ENCODE results near the gene SFI1. TPM values are rescaled to one million over a fixed set of nuclear protein-coding genes. Genes with fewer than 3 reads are reported as not detected.

Gene SFI1
- total and polyA plus RNA-seq, 2 of the 4 experiments (the other 2 are of a cell fraction): 9.9 to 12.0 TPM

DNA sequence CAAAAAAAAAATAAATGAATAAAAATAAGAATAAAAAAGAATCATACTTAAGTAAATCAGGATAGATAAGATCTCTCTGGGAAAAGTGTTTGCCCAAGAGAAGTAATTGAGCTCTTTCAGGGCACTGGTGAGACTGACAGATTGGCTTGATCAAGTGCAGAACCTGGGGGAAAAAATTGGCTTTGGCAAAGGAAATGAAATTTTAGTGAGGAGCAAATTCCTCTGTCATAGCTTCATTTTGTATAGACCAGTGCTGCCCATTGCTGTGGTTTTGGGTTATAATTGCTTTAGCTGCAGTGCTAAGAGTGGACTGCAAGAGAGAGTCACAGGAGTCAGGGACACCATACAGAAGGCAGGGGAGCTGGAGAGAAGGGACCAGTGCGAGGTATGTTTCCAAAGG is 35.7 kb downstream of the SFI1 start:
- Histone ChIP-seq H3K4me2 (ENCODE audit: low read depth, low read length) (peak overlapping the region; percentile 67; the same call in 1 of the 2 replicates), H2BK5ac (ENCODE audit: low read depth, low read length, poor library complexity, severe bottlenecking) (no peak overlapping the region), H4K8ac (ENCODE audit: low read depth in 2 of 2, low read length in 2 of 2) (no peak overlapping the region), H3K9me1 (ENCODE audit: insufficient read depth, low read length) (no peaks in the 10 kb centered on the region), H3K36me3 (ENCODE audit: control insufficient read depth, insufficient read depth, low read length) (peaks cover under 1% of the 10 kb centered on the region; the same call in 1 of the 2 replicates), H3K4me3 (ENCODE audit: insufficient read depth, low read depth, low read length) (no peak overlapping the region), H3K9ac (ENCODE audit: low read depth, low read length) (peak overlapping the region; percentile 23; the same call in 1 of the 2 replicates), H4K5ac (ENCODE audit: low read depth, low read length) (no peak overlapping the region), H3K4me1 (ENCODE audit: control insufficient read depth, insufficient read depth, low read length) (peaks cover 10% of the 10 kb centered on the region), H2AK5ac (ENCODE audit: low read depth, low read length) (no peak overlapping the region), H3K79me1 (ENCODE audit: low read depth in 1 of 2, low read length in 2 of 2) (peaks cover 5 to 10% of the 10 kb centered on the region in 2 experiments), H2BK20ac (ENCODE audit: low read depth, low read length) (no peak overlapping the region), H3K56ac (ENCODE audit: extremely low read depth, insufficient read depth, low read length) (no peak overlapping the region), H3K4ac (ENCODE audit: low read depth, low read length) (no peak overlapping the region), H2BK15ac (ENCODE audit: low read depth, low read length) (no peak overlapping the region), H4K20me1 (ENCODE audit: insufficient read depth, low read length) (no peaks in the 10 kb centered on the region), H4K91ac (ENCODE audit: insufficient read depth, low read depth, low read length) (no peak overlapping the region), H3K9me3 (ENCODE audit: control insufficient read depth, insufficient read depth, low read length) (no peaks in the 10 kb centered on the region), H3K18ac (ENCODE audit: low read depth, low read length) (peak overlapping the region; percentile 35; the same call in 1 of the 2 replicates), H3K27me3 (ENCODE audit: control insufficient read depth, insufficient read depth, low read length) (no peaks in the 10 kb centered on the region), H2AFZ (replicated peaks; ENCODE audit: low read length, poor library complexity) (no peak overlapping the region), H2AK9ac (replicated peaks; ENCODE audit: low read depth, low read length, poor library complexity) (no peak overlapping the region), H3K23ac (ENCODE audit: low read depth, low read length) (no peak overlapping the region), H2BK120ac (ENCODE audit: low read depth, low read length) (no peak overlapping the region), H3K27ac (ENCODE audit: insufficient read depth, low read length) (peak overlapping the region; percentile 40; the same call in 1 of the 2 replicates), H3K14ac (replicated peaks; ENCODE audit: low read depth, low read length) (no peak overlapping the region)
- no CpG with 5 or more reads among the region's 1 CpG for WGBS, 2 experiments (ENCODE audit: extremely low coverage in 2 of 2, insufficient read length in 1 of 2)
- TF ChIP-seq CEBPB (IDR thresholded peaks at IDR 0.05; ENCODE audit: low read depth, low read length): no peak
- no peak for TF ChIP-seq RFX5 (IDR thresholded peaks at IDR 0.05; ENCODE audit: low read depth, low read length)
- TF ChIP-seq SMC3 (IDR thresholded peaks at IDR 0.05; ENCODE audit: low read depth, low read length): no peak
- no peak for TF ChIP-seq USF2 (IDR thresholded peaks at IDR 0.05; ENCODE audit: low read depth, low read length)
- TF ChIP-seq MAZ (IDR thresholded peaks at IDR 0.05; ENCODE audit: borderline replicate concordance, low read depth, low read length): no peak
- no peak for TF ChIP-seq POLR2A (IDR thresholded peaks at IDR 0.05; ENCODE audit: low read depth, low read length)
- TF ChIP-seq, protein P1, sequence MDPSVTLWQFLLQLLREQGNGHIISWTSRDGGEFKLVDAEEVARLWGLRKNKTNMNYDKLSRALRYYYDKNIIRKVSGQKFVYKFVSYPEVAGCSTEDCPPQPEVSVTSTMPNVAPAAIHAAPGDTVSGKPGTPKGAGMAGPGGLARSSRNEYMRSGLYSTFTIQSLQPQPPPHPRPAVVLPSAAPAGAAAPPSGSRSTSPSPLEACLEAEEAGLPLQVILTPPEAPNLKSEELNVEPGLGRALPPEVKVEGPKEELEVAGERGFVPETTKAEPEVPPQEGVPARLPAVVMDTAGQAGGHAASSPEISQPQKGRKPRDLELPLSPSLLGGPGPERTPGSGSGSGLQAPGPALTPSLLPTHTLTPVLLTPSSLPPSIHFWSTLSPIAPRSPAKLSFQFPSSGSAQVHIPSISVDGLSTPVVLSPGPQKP (IDR thresholded peaks at IDR 0.05; ENCODE audit: borderline replicate concordance, low read depth, low read length): no peak
- no peak for TF ChIP-seq RAD21 (IDR thresholded peaks at IDR 0.05; ENCODE audit: low read length)
- TF ChIP-seq FOS (IDR thresholded peaks at IDR 0.05; ENCODE audit: low read depth, low read length): no peak
- ChIA-PET CTCF (interaction anchor here (0.6 to 1.0 kb wide), 2 partner anchors 25 to 31 kb away, joined by 3 read pairs; no protein-coding TSS in a partner anchor), POLR2A (ENCODE audit: unreplicated experiment) (no interaction called here)
- DNase-seq: peak; percentile 3
- in situ Hi-C loops (cut with MboI; ENCODE audit: low sequenced_read_pairs): no loop called here
- BruUV-seq (replicated peaks): no TSS peak
- intact Hi-C loops (cut with micrococcal nuclease): loop anchor here (5.0 kb wide), 1 partner anchor 35 kb away; the partner anchor contains the start of gene SFI1
- ATAC-seq (ENCODE audit: low read depth): peak; percentile 53
- dilution Hi-C loops (cut with HindIII; ENCODE audit: low sequenced_read_pairs, unreplicated experiment): no loop called here

Measured in IMR-90 (cell line).